PC-3 (cell line): Measurements from ENCODE around the gene CSRP1.

Experiments used
- CTCF ChIP-seq: fragments of 300-600 bp; sonication (generic); conservative IDR thresholded peaks from 2 replicates; pipeline ENCODE4 v1.5.1; 2017; ENCODE audit warnings: antibody characterized with exemption, low read depth, mild to moderate bottlenecking, low read length
- EZH2 ChIP-seq: fragments of 300-600 bp; sonication (generic); IDR thresholded peaks from one replicate; pipeline ENCODE4 v1.6.1; 2017; ENCODE audit warnings: antibody characterized with exemption, mild to moderate bottlenecking, low read length; ENCODE audit not compliant: unreplicated experiment
- EZH2phosphoT487 ChIP-seq: fragments of 300-600 bp; sonication (generic); IDR thresholded peaks from 2 replicates; pipeline ENCODE4 v1.6.1; 2018; ENCODE audit warnings: mild to moderate bottlenecking, antibody characterized with exemption, low read length, borderline replicate concordance

DNA sequence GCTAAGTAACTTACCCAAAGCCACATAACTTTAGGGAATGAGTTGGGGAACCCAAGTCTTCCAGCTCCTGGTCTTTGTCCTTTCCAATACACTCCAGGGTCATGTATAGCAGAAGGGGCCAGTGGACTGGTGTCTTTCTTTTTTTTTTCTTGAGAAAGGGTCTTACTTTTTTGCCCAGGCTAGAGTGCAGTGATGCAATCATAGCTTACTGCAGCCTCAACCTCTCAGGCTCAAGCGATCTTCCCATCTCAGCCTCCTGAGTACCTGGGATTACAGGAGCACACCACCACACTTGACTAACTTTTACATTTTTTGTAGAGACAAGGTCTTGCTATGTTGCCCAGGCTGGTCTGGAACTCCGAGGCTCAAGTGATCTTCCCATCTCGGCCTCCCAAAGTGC is 44.2 kb upstream of the CSRP1 start:
- TF ChIP-seq CTCF, result no peak
- no peak for TF ChIP-seq EZH2
- no peak for TF ChIP-seq EZH2phosphoT487
